NCI-H446 (cell line): ENCODE measurements around the gene MYEF2.

Experiments
- DNase-seq, 2 experiments: peaks; one replicate each; lab custom pipeline; 2025; lab: John Stamatoyannopoulos, UW

The MYEF2 gene

GRCh38 chr15:48145923-48146322 is 32.2 kb downstream of the MYEF2 start:
- DNase-seq = no peak

GRCh38 chr15:48144889-48145288 is 33.2 kb downstream of the MYEF2 start:
- DNase-seq = no peak

- no peak for DNase-seq
Observed at GRCh38 chr15:48143856-48144255, 34.2 kb downstream of the MYEF2 start.

- no peak for DNase-seq
Observed at GRCh38 chr15:48132874-48133273, 45.2 kb downstream of the MYEF2 start.

- no peak for DNase-seq
Observed at GRCh38 chr15:48131324-48131723, 46.8 kb downstream of the MYEF2 start.

GRCh38 chr15:48126667-48127355 is 51.3 kb downstream of the MYEF2 start:
- no peak for DNase-seq

GRCh38 chr15:48121849-48122248 is 56.2 kb downstream of the MYEF2 start:
- no peak for DNase-seq

GRCh38 chr15:48120745-48121144 is 57.4 kb downstream of the MYEF2 start, which contains the start of gene SLC24A5:
Gene SLC24A5, plus strand, starts transcription at chr15:48120990. Its CDS starts 55 bp downstream, at chr15:48121045.
- DNase-seq = no peak

- DNase-seq = no peak
Observed at GRCh38 chr15:48119277-48119676, 58.8 kb downstream of the MYEF2 start.

GRCh38 chr15:48112242-48112641 is 65.9 kb downstream of the MYEF2 start:
- DNase-seq = peak; percentile 22 to 66

- DNase-seq = no peak
Observed at GRCh38 chr15:48109856-48110531, 68.1 kb downstream of the MYEF2 start.

- no peak for DNase-seq
Observed at GRCh38 chr15:48109212-48109611, 68.9 kb downstream of the MYEF2 start.

GRCh38 chr15:48105936-48106335 is 72.2 kb downstream of the MYEF2 start:
- no peak for DNase-seq

- DNase-seq = no peak
Observed at GRCh38 chr15:48103647-48104046, 74.4 kb downstream of the MYEF2 start.

GRCh38 chr15:48102167-48102566 is 75.9 kb downstream of the MYEF2 start:
- DNase-seq = no peak

- DNase-seq = no peak
Observed at GRCh38 chr15:48101376-48101961, 76.6 kb downstream of the MYEF2 start.

GRCh38 chr15:48097264-48097663 is 80.8 kb downstream of the MYEF2 start:
- DNase-seq = no peak

GRCh38 chr15:48096813-48097212 is 81.3 kb downstream of the MYEF2 start:
- DNase-seq = no peak

- no peak for DNase-seq
Observed at GRCh38 chr15:48096355-48096786, 81.7 kb downstream of the MYEF2 start.

- peak in 1 of 2 experiments; percentile 33 for DNase-seq
Observed at GRCh38 chr15:48091522-48091921, 86.6 kb downstream of the MYEF2 start.

GRCh38 chr15:48090666-48091065 is 87.4 kb downstream of the MYEF2 start:
- no peak for DNase-seq

- DNase-seq = no peak
Observed at GRCh38 chr15:48090115-48090514, 88.0 kb downstream of the MYEF2 start.

- DNase-seq = no peak
Observed at GRCh38 chr15:48089702-48090101, 88.4 kb downstream of the MYEF2 start.
